Tibial nerve (tissue), 3 donors: Measurements from ENCODE around the gene NSMCE4A.
"Not testable (repeated sequence)": the region's sequence is repeated elsewhere in the genome, so short reads cannot be mapped to it uniquely, and the experiment has no call there.

ENCODE experiments used
- POLR2A ChIP-seq, 2 donors: fragments of 450-650 bp; IDR thresholded peaks; one replicate each; pipeline ENCODE4 v1.6.1; 2017; ENCODE audit warnings: antibody characterized with exemption in 2 of 2, mild to moderate bottlenecking in 2 of 2, moderate library complexity in 2 of 2
- TF ChIP-seq, protein P1 (sequence below), 5 experiments: fragments of 200-600 bp in 3 of 5; fragments of 450-650 bp in 2 of 5; sonication (generic) in 3 of 5; IDR thresholded peaks; one replicate each; pipeline ENCODE4 v1.5.1; 2016 to 2019; ENCODE audit warnings: antibody characterized with exemption in 5 of 5, mild to moderate bottlenecking in 3 of 5, moderate library complexity in 2 of 5

GRCh38 chr10:121969086-121969485, 5.9 kb downstream of the NSMCE4A start:
- TF ChIP-seq, protein P1, sequence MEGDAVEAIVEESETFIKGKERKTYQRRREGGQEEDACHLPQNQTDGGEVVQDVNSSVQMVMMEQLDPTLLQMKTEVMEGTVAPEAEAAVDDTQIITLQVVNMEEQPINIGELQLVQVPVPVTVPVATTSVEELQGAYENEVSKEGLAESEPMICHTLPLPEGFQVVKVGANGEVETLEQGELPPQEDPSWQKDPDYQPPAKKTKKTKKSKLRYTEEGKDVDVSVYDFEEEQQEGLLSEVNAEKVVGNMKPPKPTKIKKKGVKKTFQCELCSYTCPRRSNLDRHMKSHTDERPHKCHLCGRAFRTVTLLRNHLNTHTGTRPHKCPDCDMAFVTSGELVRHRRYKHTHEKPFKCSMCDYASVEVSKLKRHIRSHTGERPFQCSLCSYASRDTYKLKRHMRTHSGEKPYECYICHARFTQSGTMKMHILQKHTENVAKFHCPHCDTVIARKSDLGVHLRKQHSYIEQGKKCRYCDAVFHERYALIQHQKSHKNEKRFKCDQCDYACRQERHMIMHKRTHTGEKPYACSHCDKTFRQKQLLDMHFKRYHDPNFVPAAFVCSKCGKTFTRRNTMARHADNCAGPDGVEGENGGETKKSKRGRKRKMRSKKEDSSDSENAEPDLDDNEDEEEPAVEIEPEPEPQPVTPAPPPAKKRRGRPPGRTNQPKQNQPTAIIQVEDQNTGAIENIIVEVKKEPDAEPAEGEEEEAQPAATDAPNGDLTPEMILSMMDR (IDR thresholded peaks at IDR 0.05), result not testable (repeated sequence)
- not testable (repeated sequence) for TF ChIP-seq POLR2A (IDR thresholded peaks at IDR 0.05)
